Colonic mucosa (tissue), 4 donors: ENCODE measurements around the gene UGT2A3. TPM values are rescaled to one million over a fixed set of nuclear protein-coding genes. Genes with fewer than 3 reads are reported as not detected.

Experiments used
- DNase-seq: peaks from one replicate; pipeline ENCODE4 v3.0.0-alpha.2; 2020
- H3K27ac ChIP-seq: fragments of 200-600 bp; one replicate; pipeline ENCODE4 v1.8.0; 2021
- H3K27me3 ChIP-seq: fragments of 200-600 bp; one replicate; pipeline ENCODE4 v1.8.0; 2021
- H3K36me3 ChIP-seq: fragments of 200-600 bp; one replicate; pipeline ENCODE4 v1.8.0; 2021
- H3K4me1 ChIP-seq: fragments of 200-600 bp; one replicate; pipeline ENCODE4 v1.8.0; 2021; ENCODE audit warnings: mild to moderate bottlenecking
- H3K4me3 ChIP-seq: fragments of 200-600 bp; one replicate; pipeline ENCODE4 v1.8.0; 2021
- H3K9ac ChIP-seq, 2 donors: one replicate each; pipeline ENCODE4 v1.7.0; 2013; ENCODE audit warnings: control low read depth in 2 of 2, low read depth in 2 of 2, low read length in 2 of 2
- H3K9me3 ChIP-seq: fragments of 200-600 bp; one replicate; pipeline ENCODE4 v1.8.0; 2021
- CTCF ChIP-seq: fragments of 200-600 bp; IDR thresholded peaks from one replicate; pipeline ENCODE4 v1.8.0; 2022; ENCODE audit warnings: antibody characterized with exemption, mild to moderate bottlenecking
- intact Hi-C: fragments of 100-400 bp; cut with DNase I; formaldehyde crosslinking; loops from one replicate; pipeline ENCODE4 v1.14.1; 2022
- total RNA-seq, 2 donors: library from RNA; stranded (reverse); fragmentation: NEBNext Ultra II Directional in 1 of 2; extraction: Animal tissue kit (Norgen Biotek cat#: 25700) in 1 of 2; gene quantifications; one replicate each; pipeline ENCODE4 v1.2.1, GENCODE V29; 2021
- donor health status: healthy.
- donor health status: DM: no; HTN: no; CAD: no.
- donor health status: DM: no; HTN: no; CAD: no.

UGT2A3 gene
- total RNA-seq, 2 donors from 2014 or later, result 36.5 to 135 TPM

GRCh38 chr4:68909385-68909784, 42.2 kb downstream of the UGT2A3 start:
- intact Hi-C loops, result no loop called here
- H3K36me3 ChIP-seq, result no peaks in the 10 kb centered on the region
- no peaks in the 10 kb centered on the region for H3K27me3 ChIP-seq
- H3K4me3 ChIP-seq, result no peak overlapping the region
- no peaks in the 10 kb centered on the region for H3K9me3 ChIP-seq
- no peak overlapping the region for H3K9ac ChIP-seq
- H3K4me1 ChIP-seq, result no peaks in the 10 kb centered on the region
- H3K27ac ChIP-seq, result no peak overlapping the region
- no peak for DNase-seq
- TF ChIP-seq CTCF, result no peak

- TF ChIP-seq CTCF, result no peak
- H3K27me3 ChIP-seq, result no peaks in the 10 kb centered on the region
- no peak for DNase-seq
- no peak overlapping the region for H3K27ac ChIP-seq
- intact Hi-C loops, result no loop called here
- H3K4me1 ChIP-seq, result no peaks in the 10 kb centered on the region
- H3K9ac ChIP-seq, result no peak overlapping the region
- no peak overlapping the region for H3K4me3 ChIP-seq
- H3K9me3 ChIP-seq, result no peaks in the 10 kb centered on the region
- no peaks in the 10 kb centered on the region for H3K36me3 ChIP-seq
Measured at GRCh38 chr4:68907788-68908700, 43.6 kb downstream of the UGT2A3 start.

- no peak for DNase-seq
- Histone ChIP-seq H3K27ac (no peak overlapping the region), H3K4me3 (no peak overlapping the region), H3K9ac (no peak overlapping the region), H3K36me3 (no peaks in the 10 kb centered on the region), H3K27me3 (no peaks in the 10 kb centered on the region), H3K4me1 (no peaks in the 10 kb centered on the region), H3K9me3 (no peaks in the 10 kb centered on the region)
- intact Hi-C loops, result no loop called here
- no peak for TF ChIP-seq CTCF
Measured at GRCh38 chr4:68907245-68907644, 44.4 kb downstream of the UGT2A3 start.

GRCh38 chr4:68906780-68907137, 44.8 kb downstream of the UGT2A3 start:
- no peak overlapping the region for H3K9ac ChIP-seq
- TF ChIP-seq CTCF, result no peak
- H3K9me3 ChIP-seq, result no peaks in the 10 kb centered on the region
- H3K4me1 ChIP-seq, result no peaks in the 10 kb centered on the region
- intact Hi-C loops, result no loop called here
- H3K36me3 ChIP-seq, result no peaks in the 10 kb centered on the region
- no peaks in the 10 kb centered on the region for H3K27me3 ChIP-seq
- no peak for DNase-seq
- no peak overlapping the region for H3K27ac ChIP-seq
- no peak overlapping the region for H3K4me3 ChIP-seq

- Histone ChIP-seq H3K36me3 (no peaks in the 10 kb centered on the region), H3K27me3 (no peaks in the 10 kb centered on the region), H3K4me3 (no peak overlapping the region), H3K27ac (peak overlapping the region; percentile 48), H3K9ac (peak overlapping the region; percentile 30 to 36), H3K4me1 (no peaks in the 10 kb centered on the region), H3K9me3 (no peaks in the 10 kb centered on the region)
- intact Hi-C loops, result no loop called here
- no peak for TF ChIP-seq CTCF
- DNase-seq, result peak; percentile 50
Measured at GRCh38 chr4:68905939-68906779, 45.4 kb downstream of the UGT2A3 start.
